NOMO-1 (cell line): ENCODE data around the gene ZBTB48.
"Not testable (repeated sequence)": the region's sequence is repeated elsewhere in the genome, so short reads cannot be mapped to it uniquely, and the experiment has no call there.

ENCODE experiments used
- DNase-seq, 2 experiments: peaks; one replicate each; lab custom pipeline; 2025; ENCODE audit not compliant: unreplicated experiment in 2 of 2; lab: John Stamatoyannopoulos, UW

Gene ZBTB48

GRCh38 chr1:6590046-6590445 lies 10.3 kb downstream of the ZBTB48 start:
- DNase-seq: no peak

- DNase-seq: peak; percentile 39 to 44
These were observed 11.4 kb downstream of the ZBTB48 start for GRCh38 chr1:6591222-6591621.

- no peak for DNase-seq
These were observed 11.8 kb downstream of the ZBTB48 start for GRCh38 chr1:6591644-6592043.

- no peak for DNase-seq
These were observed 12.6 kb downstream of the ZBTB48 start for GRCh38 chr1:6592441-6592840.

GRCh38 chr1:6592865-6593593 lies 13.2 kb downstream of the ZBTB48 start:
- no peak for DNase-seq

GRCh38 chr1:6593810-6594209 lies 14.0 kb downstream of the ZBTB48 start:
- no peak for DNase-seq

GRCh38 chr1:6594977-6595740 lies 15.4 kb downstream of the ZBTB48 start:
- no peak for DNase-seq

GRCh38 chr1:6596351-6596750 lies 16.6 kb downstream of the ZBTB48 start:
- DNase-seq: no peak

GRCh38 chr1:6596886-6597776 lies 17.3 kb downstream of the ZBTB48 start:
- DNase-seq: no peak

GRCh38 chr1:6597777-6598131 lies 18.0 kb downstream of the ZBTB48 start:
- no peak for DNase-seq

- DNase-seq: peak; percentile 74 to 76
These were observed 19.6 kb downstream of the ZBTB48 start for GRCh38 chr1:6599141-6599975.

- DNase-seq: not testable (repeated sequence)
These were observed 20.2 kb downstream of the ZBTB48 start for GRCh38 chr1:6599991-6600390.

GRCh38 chr1:6600410-6601048 lies 20.7 kb downstream of the ZBTB48 start:
- DNase-seq: peak in 1 of 2 experiments; percentile 6

GRCh38 chr1:6601049-6601922 lies 21.5 kb downstream of the ZBTB48 start:
- peak; percentile 66 to 75 for DNase-seq

- peak; percentile 27 to 82 for DNase-seq
These were observed 22.3 kb downstream of the ZBTB48 start for GRCh38 chr1:6601923-6602668.

GRCh38 chr1:6602669-6603237 lies 23.0 kb downstream of the ZBTB48 start, which contains the start of gene KLHL21:
Gene KLHL21 (minus strand): TSS chr1:6602869. CDS start chr1:6602817, 52 bp downstream.
- DNase-seq: peak; percentile 82 to 93

- DNase-seq: peak; percentile 49 to 66
These were observed 23.6 kb downstream of the ZBTB48 start for GRCh38 chr1:6603238-6603914.
